ENCODE data around the gene MKRN2.
"Not testable (repeated sequence)": the region's sequence is repeated elsewhere in the genome, so short reads cannot be mapped to it uniquely, and the experiment has no call there.

The MKRN2 gene

DNA sequence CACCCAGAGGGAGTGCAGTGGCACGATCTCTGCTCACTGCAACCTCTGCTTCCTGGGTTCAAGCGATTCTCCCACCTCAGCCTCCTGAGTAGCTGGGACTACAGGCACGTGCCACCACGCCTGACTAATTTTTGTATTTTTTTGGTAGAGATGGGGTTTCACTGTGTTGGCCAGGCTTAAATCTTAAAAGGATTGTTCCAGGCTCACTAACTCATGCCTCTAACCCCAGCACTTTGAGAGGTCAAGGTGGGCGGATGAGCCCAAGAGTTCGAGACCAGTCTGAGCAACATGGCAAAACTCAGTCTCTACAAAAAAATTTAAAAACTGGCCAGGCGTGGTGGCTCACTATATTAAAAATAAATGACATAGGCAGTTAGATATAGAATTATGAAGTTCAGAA lies 74.0 kb downstream of the MKRN2 start:
- DNase-seq (ENCODE audit: low read depth, low spot score) = not testable (repeated sequence)

DNA sequence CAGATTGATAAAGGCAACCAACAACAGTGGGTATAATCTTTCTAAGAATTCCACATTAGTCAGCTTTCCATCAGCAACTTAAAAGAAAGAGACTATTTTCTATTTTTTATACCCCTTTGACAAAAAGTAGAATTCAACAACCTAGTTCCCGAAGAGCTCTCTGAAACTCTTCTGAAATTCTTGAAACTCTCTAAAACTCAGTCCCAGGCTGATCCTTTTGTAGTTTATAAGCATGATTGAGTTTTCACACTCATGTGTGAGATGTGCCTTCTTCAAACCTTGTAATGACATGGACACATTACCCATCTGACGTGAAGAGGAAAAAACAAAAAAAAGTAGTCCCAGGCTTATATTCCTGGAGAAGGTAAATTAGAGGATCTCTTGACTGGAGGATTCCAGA lies 75.6 kb downstream of the MKRN2 start:
- DNase-seq (ENCODE audit: low read depth, low spot score) = no peak

DNA sequence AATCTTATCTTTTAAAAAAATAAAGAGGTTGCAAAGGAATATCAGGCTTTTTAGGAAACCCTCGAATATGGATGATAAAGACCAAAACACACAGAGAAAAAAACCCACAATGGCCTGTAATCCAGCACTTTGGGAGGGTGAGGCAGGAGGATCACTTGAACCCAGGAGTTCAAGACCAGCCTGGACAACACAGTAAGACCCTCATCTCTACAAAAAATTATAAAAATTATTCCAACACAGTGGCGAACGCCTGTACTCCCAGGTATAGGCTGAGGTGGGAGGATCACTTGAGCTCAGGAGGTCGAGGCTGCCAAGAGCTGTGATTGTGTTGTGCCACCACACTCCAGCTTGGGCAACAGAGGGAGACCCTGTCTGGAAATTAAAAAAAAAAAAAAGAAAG lies 76.2 kb downstream of the MKRN2 start:
- DNase-seq (ENCODE audit: low read depth, low spot score) = no peak
